Effector CD8-positive, alpha-beta T cell (primary cell): ENCODE measurements around the gene ITGB7.

Experiments used
- DNase-seq: peaks from one replicate; lab custom pipeline; 2025; lab: John Stamatoyannopoulos, UW
- total RNA-seq, 4 experiments: gene quantifications; one replicate each; lab custom pipeline; 2026; lab: John Stamatoyannopoulos, UW

Gene ITGB7
- total RNA-seq: 192 to 284 (median 246) reads per million in 4 experiments

GRCh38 chr12:53207042-53207441, at the start of gene ITGB7:
TSS of gene ITGB7 (minus strand) at chr12:53207251. CDS start at chr12:53200443, 6,808 bp downstream.
- peak; percentile 38 for DNase-seq

- no peak for DNase-seq
Measured at GRCh38 chr12:53255996-53256395, 48.9 kb upstream of the ITGB7 start.

- DNase-seq: no peak
Measured at GRCh38 chr12:53254816-53255545, 47.9 kb upstream of the ITGB7 start.

GRCh38 chr12:53253298-53253697, 46.2 kb upstream of the ITGB7 start:
- no peak for DNase-seq

- no peak for DNase-seq
Measured at GRCh38 chr12:53252349-53252916, 45.4 kb upstream of the ITGB7 start.

- peak; percentile 66 for DNase-seq
Measured at GRCh38 chr12:53251477-53252348, 44.7 kb upstream of the ITGB7 start.

- no peak for DNase-seq
Measured at GRCh38 chr12:53245286-53245685, 38.2 kb upstream of the ITGB7 start.

GRCh38 chr12:53244337-53244736, 37.3 kb upstream of the ITGB7 start:
- DNase-seq: no peak

- no peak for DNase-seq
Measured at GRCh38 chr12:53241623-53242412, 34.8 kb upstream of the ITGB7 start.

- no peak for DNase-seq
Measured at GRCh38 chr12:53239643-53240258, 32.7 kb upstream of the ITGB7 start.

GRCh38 chr12:53236443-53237111, 29.5 kb upstream of the ITGB7 start:
- DNase-seq: no peak

- no peak for DNase-seq
Measured at GRCh38 chr12:53235742-53236442, 28.8 kb upstream of the ITGB7 start.

- DNase-seq: no peak
Measured at GRCh38 chr12:53235164-53235563, 28.1 kb upstream of the ITGB7 start.

GRCh38 chr12:53234271-53234914, 27.3 kb upstream of the ITGB7 start:
- no peak for DNase-seq

GRCh38 chr12:53233671-53234121, 26.6 kb upstream of the ITGB7 start:
- no peak for DNase-seq

- no peak for DNase-seq
Measured at GRCh38 chr12:53232646-53233461, 25.8 kb upstream of the ITGB7 start.

- peak; percentile 51 for DNase-seq
Measured at GRCh38 chr12:53231921-53232645, 25.0 kb upstream of the ITGB7 start, which contains the start of gene RARG. TSS of gene RARG (minus strand) at chr12:53232209. CDS start at chr12:53227545, 4,664 bp downstream.

GRCh38 chr12:53231671-53231920, 24.5 kb upstream of the ITGB7 start:
- DNase-seq: no peak
